HG03135 (cell line): ENCODE data around the gene HAL.

Experiments used
- ATAC-seq: cut with Tn5 transposase; IDR thresholded peaks from one replicate; pipeline ENCODE4 v1.9.1; 2021; ENCODE audit warnings: mild to moderate bottlenecking, moderate library complexity; ENCODE audit not compliant: unreplicated experiment

Gene HAL

GRCh38 chr12:96014943-96015599, 18.9 kb upstream of the HAL start:
- no peak for ATAC-seq

- no peak for ATAC-seq
These were observed 11.6 kb upstream of the HAL start for GRCh38 chr12:96007729-96008128.

DNA sequence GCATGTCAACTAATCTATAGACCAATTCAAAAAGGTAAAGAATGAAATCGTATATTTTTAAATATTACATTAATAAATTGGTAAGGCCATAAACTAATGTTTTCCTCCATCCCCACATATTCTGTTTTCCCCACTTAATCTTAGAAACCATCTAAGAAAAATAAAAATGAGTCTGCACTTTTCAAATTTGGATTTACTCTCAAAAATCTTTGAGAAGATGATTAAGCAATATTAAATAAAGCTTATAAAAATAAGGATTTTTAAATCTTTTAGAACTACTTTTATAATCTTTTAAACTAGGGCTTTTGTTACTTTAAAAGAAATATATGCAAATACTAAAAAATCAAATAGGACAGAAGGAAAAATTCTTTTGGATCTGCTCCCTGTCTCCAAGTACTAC, 10.6 kb upstream of the HAL start:
- no peak for ATAC-seq

DNA sequence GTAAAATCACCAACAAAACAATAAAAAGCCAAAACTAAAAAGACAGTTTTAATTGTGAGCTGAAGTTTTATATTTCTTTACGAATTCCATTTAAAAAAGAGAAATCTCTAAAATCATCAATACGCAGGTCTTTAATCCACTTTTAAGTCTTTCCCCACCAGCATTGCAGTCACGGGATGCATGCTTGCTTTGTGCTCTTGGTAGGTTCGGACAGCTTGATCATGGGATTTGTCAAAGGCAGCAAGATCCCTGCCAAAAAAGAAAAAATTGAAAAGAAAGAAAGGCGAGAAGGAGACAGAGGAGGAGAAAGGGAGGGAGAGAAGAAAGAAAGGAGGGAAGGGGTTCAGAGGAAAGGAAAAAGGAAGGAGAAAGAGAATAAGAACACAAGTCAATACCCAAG, 4.7 kb upstream of the HAL start:
- ATAC-seq, result no peak

- ATAC-seq, result no peak
These were observed 3.3 kb upstream of the HAL start for GRCh38 chr12:95999484-95999883.

DNA sequence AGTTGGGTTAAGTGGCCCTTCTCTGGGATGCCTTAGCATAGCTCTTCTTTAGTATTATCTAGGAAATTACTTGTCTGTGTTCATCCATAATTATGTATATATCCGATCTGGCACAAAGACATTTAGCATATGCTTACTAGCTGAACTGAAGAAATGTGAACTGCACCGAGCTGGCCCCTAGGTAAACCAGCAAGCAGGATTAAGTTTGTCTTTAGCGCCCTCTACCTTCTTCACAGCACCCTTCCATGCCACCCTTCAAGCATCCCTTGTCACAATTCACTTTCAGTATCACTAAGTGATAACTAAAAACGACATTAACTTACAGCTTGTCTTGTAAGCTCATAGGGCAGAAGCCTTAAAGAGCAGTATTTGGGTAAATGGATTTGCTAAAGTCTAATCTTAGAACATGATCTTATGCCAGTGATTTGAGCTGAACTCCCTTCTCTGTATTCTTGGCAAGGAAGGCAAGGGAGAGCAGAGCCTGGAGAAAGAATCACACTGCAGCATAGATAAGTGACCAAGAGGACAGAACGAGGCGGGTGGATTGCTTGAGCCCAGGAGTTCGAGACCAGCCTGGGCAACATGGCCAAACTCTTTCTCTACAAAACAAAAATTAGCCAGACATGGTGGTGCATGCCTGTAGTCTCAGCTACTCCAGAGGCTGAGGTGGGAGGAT, 2.6 kb upstream of the HAL start:
- ATAC-seq, result peak; percentile 94

DNA sequence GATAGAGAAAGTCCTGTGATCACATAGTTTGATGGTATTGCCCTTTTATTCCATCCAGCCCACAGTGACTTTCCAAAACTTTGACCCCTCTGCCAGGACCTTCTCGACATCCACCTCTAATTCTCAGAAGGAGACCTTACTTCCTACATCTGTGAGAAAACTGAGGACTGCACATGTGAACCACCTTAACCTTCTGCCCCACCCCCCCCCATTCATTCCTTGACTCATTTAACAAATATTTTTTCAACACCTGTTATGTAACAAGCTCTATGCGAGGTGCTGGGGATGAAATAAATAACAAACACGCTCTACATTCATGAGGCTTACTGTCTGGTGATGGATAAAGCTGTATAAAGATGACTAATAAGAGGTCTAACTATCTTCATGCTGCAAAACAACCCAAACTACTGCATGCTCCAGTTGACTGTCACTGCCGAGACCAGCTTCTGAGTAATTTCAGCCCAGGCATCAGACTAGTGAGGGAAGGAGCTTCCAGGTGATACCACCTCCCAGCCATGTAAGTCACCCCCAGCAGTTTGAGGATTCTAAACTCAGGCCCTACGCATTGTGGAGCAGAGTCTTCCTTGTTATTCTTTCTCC, 1.9 kb upstream of the HAL start:
- ATAC-seq, result no peak

DNA sequence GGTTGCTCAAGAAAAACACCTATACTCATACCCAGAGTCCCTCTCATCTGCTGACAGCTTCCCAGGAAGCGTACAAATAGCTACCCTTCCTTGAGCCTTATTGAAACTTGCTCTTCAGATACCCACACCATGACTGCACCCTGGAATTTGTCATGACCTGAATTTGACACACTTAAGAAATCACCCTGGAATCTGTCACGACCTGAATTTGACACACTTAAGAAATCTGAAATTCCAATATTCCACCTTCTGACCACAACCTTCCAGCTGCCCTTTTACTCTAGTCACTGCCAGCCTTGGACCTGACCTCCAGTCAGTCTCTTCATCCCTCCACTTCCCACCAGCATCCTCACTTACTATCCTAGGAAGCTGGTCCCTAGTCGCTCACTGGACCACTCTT, 1.1 kb upstream of the HAL start:
- ATAC-seq, result no peak

- no peak for ATAC-seq
These were observed 709 bp downstream of the HAL start for GRCh38 chr12:95995238-95996031.

GRCh38 chr12:95994476-95994875, 1.7 kb downstream of the HAL start:
- ATAC-seq, result no peak

- ATAC-seq, result no peak
These were observed 2.2 kb downstream of the HAL start for GRCh38 chr12:95993907-95994306.

DNA sequence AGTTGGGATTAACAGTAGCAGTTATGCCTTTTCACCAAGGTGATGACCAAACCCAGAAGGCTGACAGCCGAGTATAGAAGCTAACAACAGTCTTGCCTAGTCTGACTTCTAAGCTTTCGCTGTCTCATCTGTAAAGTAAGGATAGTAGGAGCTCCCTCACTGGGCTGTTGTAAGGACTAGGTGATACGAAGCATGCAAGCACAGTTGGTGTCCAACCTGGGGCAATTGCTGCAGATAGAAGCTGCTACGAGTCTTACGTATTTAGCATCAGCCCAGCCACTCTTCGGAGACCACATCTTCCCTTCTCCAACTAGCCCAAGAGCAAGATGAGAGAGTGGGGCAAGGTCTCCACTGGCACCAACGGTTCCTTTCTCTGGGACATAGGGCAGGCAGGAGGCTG, 6.0 kb downstream of the HAL start:
- ATAC-seq, result no peak

GRCh38 chr12:95989504-95990123, 6.5 kb downstream of the HAL start:
- ATAC-seq, result no peak

DNA sequence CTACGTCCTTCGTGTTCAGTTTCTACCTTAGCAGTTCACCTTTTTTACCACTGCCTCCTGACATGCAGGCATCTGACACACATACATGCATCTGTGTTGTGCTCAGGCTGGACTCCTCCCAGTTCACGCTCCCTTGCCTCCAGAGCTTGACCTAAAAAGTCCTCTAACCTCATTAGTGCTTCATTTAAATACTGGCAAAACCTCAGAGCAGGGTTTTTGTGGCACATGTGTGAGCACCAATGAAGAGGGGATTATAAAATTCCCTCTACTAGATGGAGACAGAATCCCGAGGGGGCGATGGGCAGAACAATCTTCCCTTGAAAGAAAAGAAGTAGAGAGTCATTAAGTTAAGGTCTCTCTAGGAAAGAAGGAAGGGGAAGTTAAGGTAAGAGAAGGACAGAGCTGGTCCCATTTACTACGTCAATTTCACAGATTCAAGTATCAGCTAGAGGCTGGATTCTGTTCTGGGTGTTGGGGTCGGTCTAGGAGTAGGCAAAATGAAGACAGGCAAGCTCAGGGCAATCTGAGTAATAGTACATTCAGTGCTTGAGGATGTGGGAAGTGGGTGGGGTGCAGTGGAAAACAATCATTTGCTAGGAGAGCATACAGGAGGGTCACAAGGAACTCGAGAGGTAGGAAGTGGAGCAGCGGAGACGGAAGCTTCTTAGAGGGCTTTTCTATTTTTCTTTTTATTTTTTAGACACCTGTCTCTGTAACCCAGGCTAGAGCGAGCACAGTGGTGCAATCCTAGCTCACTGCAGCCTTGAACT, 7.5 kb downstream of the HAL start:
- ATAC-seq, result no peak

DNA sequence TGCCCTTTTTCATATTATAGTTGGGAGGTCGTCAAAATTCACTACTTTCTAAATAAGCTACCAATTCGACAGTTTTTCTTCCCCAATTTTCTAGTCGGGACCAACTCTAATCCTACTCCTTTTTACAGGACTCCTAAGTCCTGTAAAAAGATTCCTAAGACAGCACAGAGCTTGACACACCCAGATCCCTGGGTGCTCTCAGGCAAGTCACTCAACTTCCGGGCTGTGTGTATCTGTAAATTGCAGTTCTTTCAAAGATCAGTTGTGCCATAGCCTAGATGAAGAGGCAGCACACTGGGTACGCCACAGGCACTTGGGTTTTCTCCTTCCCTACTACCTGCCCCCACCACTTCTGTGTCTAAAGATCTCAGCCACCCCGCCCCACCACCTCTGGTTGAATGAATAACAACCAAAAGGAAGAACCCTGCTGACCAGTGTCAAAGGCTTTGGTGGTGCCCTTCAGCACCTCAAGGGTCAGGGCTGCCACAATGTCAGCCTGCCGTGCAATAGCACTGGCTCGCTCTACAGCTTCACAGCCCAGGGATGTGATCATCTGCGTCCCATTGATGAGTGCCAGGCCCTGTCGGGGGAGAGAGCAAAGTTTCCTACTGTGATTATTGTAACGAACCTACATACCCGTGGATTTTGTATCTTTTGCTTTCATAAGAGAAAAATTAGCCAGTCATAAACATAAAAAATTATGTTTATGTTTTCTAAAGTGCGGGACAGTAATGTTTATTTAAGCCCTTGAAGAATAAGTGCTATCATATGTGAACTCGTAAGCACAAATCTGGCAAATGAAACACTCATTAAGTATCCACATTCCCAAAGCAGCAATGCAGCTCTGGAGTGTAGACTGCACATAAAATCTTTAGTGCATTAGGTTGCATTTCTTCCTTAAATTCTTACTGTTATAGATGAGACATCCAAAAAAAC, 9.2 kb downstream of the HAL start:
- ATAC-seq, result no peak

DNA sequence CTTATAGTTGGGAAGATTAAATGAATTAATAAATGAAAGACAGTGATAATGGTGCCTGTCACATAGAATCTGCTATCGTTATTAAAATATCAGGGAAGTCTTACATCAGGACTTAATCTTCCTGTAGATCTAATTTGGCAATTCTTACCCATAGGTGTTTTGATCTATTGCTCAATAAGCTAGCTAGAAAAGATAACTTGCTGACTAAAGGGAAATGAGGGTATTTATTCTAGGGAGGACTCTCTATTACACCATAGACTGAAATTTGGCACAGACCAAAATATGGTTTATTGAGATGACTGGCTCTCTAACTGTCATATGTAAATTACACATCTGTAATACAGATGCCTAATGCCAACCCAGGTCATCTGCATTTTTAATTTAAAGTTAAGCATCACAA, 11.5 kb downstream of the HAL start:
- no peak for ATAC-seq

- ATAC-seq, result no peak
These were observed 13.5 kb downstream of the HAL start for GRCh38 chr12:95982602-95983001.

- ATAC-seq, result no peak
These were observed 15.7 kb downstream of the HAL start for GRCh38 chr12:95980437-95980836.

GRCh38 chr12:95978774-95979173, 17.4 kb downstream of the HAL start:
- ATAC-seq, result no peak
